ENCODE data around the gene RPL7A.

DNA sequence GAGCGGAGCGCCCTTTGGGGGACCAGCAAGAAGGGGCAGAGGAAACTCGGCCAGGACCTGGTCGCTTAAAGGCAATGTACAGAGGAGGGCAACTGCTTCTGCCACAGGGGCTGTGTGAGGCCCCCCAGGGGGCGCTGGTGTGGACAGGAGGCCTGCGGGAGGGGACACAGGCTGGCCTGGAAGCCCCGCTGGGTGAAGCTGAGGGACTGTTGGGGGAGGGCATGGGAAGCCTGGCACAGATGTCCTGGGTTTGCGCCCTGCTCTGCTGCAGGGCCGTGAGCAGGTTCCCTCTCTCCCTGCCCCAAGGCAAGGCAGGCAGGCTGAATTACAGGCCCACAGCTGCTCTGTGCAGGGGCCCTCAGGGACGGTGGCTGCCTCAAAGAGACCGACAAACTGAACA, 5.4 kb upstream of the RPL7A start:
- TF ChIP-seq POLR2AphosphoS5 (IDR thresholded peaks at IDR 0.05; ENCODE audit: low read depth, low read length) (no peak), POLR2A (IDR thresholded peaks at IDR 0.05; ENCODE audit: low read depth, low read length) (no peak), TAF1 (IDR thresholded peaks at IDR 0.05; ENCODE audit: low read depth, low read length) (no peak)

All from GM12891 (cell line).